Measurements from ENCODE around the gene ULK2.

ULK2 gene

GRCh38 chr17:19757536-19758180 lies 110.1 kb downstream of the ULK2 start:
- FAIRE-seq = no peak
- no peak for DNase-seq (ENCODE audit: insufficient read length, low spot score)
- TF ChIP-seq CTCF (IDR thresholded peaks at IDR 0.05; ENCODE audit: insufficient read depth, missing control alignments) = no peak

DNA sequence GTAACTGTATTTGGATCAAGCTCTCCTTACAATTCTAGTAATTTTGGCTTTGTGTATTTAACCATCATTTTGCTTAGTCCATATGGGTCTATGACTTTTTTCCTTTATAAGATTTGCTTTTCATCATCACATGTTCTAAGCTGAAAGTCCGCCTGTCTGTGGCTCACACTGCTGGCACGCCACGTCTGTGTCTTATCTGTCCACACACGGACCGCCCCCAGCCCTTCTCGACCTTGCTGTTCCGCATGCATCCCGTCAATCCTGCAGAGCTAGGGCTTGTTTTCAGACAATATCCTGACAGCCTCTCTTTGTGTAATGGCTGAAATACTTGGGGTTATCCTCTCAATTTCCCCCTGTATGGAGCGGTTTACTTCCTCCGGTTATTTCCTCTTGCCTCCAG lies 111.2 kb downstream of the ULK2 start:
- TF ChIP-seq CTCF (IDR thresholded peaks at IDR 0.05; ENCODE audit: insufficient read depth, missing control alignments) = no peak
- FAIRE-seq (no peak), DNase-seq (ENCODE audit: insufficient read length, low spot score) (no peak)

DNA sequence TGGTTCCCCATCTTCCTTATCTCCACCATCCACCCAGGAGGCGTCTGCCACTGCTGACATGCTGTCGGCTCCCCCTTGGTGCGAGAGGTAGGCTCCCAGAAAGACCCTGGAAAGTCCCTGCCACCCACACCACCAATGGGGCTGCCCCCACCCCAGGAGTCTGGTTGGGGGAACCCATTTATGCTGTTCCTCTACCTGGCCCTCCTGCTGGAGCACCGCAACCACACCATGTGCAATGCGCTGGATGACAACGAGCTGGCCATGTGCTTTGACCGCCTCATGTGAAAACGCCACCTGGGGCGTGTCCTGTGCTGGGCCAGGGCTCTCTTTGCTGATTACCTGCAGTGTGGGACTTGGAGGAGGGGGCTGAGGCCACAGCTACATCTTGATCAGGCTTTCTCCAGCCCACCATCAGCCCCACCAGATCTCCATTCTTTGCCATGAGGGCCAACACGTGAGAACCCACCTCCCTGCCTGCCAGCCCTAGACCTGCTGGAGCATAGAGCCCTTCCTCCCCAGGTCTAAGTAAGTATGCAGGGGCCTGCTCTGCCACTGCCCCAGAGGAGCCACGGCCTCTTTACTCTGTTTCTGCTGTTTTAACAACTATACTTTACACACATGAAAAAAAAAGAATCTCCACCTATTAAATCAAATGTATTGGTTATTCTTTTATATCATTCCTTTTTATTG lies 111.8 kb downstream of the ULK2 start:
- no peak for TF ChIP-seq CTCF (IDR thresholded peaks at IDR 0.05; ENCODE audit: insufficient read depth, missing control alignments)
- no peak for DNase-seq (ENCODE audit: insufficient read length, low spot score)
- no peak for FAIRE-seq

DNA sequence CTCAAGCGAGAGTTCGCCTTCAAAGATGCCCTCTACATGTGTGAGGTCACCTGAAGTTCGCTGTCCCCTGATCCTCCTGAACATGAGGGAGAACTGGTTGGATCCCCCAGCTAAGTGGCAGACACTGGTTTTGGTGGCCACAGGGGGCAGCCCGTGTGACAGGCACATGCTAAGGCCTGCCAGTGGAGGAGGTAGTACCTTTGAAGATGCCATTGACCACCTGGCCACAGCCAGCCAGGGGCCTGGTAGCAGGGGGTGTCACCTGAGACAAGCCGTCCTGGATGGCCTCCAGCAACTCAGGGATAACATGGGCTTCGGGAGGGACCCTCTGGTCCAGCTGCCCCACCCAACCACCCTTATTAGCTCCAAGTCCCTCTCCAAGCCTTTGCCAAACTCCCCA lies 112.3 kb downstream of the ULK2 start:
- DNase-seq (ENCODE audit: insufficient read length, low spot score) (no peak), FAIRE-seq (no peak)
- no peak for TF ChIP-seq CTCF (IDR thresholded peaks at IDR 0.05; ENCODE audit: insufficient read depth, missing control alignments)

DNA sequence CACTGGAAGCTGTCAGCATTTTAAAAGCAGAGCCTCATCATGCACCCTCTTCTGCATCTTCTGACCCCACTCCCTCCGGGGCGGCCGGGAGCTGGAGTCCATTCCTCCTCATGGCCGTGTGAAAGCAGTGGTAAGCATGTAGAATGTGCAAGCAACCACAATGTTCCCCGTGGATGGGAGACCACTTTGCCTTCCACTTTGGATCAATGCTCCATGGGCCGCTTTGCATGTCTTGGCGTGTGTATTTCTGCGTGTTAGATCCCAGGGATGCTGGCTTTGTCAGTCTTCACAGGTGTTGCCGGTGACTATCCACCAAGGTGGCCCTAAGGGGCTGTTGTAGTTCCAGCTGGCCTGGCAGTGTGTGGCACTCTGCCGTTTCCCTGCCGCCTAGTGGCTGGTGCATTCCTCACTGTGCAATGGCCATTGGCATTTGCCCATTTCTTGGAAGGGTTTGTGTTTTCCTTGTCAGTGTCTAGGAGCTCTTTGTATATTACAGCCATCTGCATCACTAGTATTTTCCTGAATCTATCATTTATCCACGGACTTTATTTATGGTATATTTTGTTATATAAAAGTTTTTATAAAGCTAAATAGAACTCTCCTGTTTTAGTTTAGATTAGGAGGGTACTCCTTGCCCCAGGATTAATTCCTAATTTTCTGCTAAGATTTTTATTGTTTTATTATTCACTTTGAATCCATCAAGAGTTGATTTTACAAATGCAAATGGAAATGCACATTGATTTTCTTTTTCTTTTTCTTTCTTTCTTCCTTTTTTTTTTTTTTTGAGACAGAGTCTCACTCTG lies 113.9 kb downstream of the ULK2 start:
- no peak for TF ChIP-seq CTCF (IDR thresholded peaks at IDR 0.05; ENCODE audit: insufficient read depth, missing control alignments)
- FAIRE-seq (no peak), DNase-seq (ENCODE audit: insufficient read length, low spot score) (no peak)

DNA sequence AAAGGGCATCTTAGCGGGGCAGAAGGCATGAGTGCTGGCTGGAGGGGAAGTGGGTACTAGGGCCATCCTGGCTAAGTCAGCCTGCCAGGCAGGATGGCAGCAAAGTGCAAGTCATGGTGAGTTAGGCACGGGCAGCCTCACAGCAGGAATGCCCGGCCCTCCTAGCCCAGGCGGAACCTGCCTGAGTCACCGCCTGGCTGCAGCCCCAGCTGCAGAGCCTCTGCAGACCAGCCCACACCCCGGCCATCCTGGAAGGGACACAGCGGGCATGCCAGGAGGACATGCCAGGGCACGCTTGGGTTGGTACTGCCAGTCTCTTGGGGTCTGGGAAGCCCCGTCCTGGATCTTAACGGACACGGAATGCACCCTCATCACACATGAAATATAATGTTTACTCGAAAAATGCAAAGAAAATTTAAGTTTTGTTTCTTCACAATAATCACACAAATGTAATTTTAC lies 114.7 kb downstream of the ULK2 start:
- DNase-seq (ENCODE audit: insufficient read length, low spot score) (no peak), FAIRE-seq (no peak)
- no peak for TF ChIP-seq CTCF (IDR thresholded peaks at IDR 0.05; ENCODE audit: insufficient read depth, missing control alignments)
